ENCODE data around the gene RGS21.

- TF ChIP-seq CTCF (IDR thresholded peaks at IDR 0.05) (no peak), EP300 (IDR thresholded peaks at IDR 0.05) (no peak), POLR2A (IDR thresholded peaks at IDR 0.05) (no peak)
These were observed 66.0 kb downstream of the RGS21 start for GRCh38 chr1:192382758-192383157.
